LNCaP clone FGC (cell line): ENCODE measurements around the gene AKR1B1.
"Not testable (repeated sequence)": the region's sequence is repeated elsewhere in the genome, so short reads cannot be mapped to it uniquely, and the experiment has no call there.

Experiments
- DNase-seq: peaks from one replicate; pipeline ENCODE4 v3.0.0-alpha.2; 2011; ENCODE audit warnings: low read depth
- H3K4me3 ChIP-seq: 2 replicates; pipeline ENCODE4 v1.5.1; 2011; ENCODE audit warnings: mild to moderate bottlenecking, low read depth, low read length, control low read depth
- CTCF ChIP-seq: IDR thresholded peaks from 2 replicates; pipeline ENCODE4 v1.5.1; 2012; ENCODE audit warnings: mild to moderate bottlenecking; ENCODE audit not compliant: control insufficient read depth, insufficient read depth; ENCODE audit errors: extremely low read depth

The AKR1B1 gene

GRCh38 chr7:134495546-134495945, 36.6 kb upstream of the AKR1B1 start:
- TF ChIP-seq CTCF, result no peak
- H3K4me3 ChIP-seq, result no peak overlapping the region
- DNase-seq, result no peak

GRCh38 chr7:134493091-134493490, 34.2 kb upstream of the AKR1B1 start:
- H3K4me3 ChIP-seq, result no peak overlapping the region
- no peak for TF ChIP-seq CTCF
- no peak for DNase-seq

GRCh38 chr7:134487721-134488120, 28.8 kb upstream of the AKR1B1 start:
- not testable (repeated sequence) for DNase-seq, H3K4me3 ChIP-seq

DNA sequence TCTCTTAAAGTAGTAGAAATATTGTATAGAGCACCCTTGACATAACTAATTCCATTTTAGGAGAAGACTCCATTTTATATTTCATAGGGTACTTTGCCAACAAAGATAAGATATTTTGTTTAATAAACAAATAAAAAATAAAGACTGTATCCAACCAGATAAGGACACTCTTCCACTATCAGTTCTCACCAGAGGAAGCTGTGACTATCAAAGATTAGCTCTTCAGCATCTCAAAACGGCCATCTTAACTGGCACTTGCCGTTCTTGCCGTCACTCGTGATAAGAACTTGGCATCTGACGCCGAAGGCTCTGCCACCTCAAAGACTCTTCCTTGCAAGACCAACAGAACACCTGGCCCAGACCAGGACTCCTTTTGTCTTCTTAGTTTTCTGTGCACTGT, 26.3 kb upstream of the AKR1B1 start:
- no peak for DNase-seq
- no peak for TF ChIP-seq CTCF
- no peak overlapping the region for H3K4me3 ChIP-seq

- DNase-seq, result no peak
- TF ChIP-seq CTCF, result no peak
- H3K4me3 ChIP-seq, result no peak overlapping the region
These were observed 24.4 kb upstream of the AKR1B1 start for GRCh38 chr7:134483296-134483695.

DNA sequence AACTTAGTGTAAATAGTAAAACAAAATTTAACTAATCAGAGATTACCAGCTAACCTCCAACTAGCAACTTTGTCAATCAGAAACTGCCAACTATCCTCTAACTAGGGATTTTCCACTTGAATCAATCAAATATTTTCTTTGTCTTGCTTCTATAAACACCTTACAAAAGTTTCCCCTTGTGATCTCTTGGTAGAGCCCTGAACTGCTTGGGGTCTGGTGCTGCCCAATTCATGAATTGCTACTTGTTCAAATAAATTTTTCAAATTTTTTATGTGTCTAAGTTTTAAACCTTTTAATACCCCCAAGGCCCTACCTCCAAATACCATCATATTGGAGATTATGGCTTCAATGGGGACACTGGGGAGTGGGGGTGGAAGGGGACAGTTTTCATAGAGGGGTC, 24.0 kb upstream of the AKR1B1 start:
- DNase-seq, result no peak
- H3K4me3 ChIP-seq, result no peak overlapping the region
- no peak for TF ChIP-seq CTCF

DNA sequence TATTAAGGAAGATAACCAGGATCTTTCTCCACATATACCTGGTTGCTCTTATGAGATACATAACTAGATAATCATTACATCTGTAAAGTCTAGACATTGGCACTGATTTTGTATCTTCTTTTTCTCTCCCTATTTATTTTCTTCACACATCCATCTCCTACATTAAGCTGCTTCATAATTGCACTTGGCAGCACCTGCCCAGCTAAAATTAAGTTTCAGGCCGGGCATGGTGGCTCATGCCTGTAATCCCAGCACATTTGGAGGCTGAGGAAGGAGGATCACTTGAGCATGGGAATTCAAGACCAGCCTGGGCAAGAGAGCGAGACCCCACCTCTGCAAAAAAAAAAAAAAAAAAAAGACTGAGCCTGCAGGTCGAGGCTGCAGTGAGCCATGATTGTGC, 22.3 kb upstream of the AKR1B1 start:
- TF ChIP-seq CTCF, result no peak
- DNase-seq, result no peak
- H3K4me3 ChIP-seq, result no peak overlapping the region

- no peak for TF ChIP-seq CTCF
- H3K4me3 ChIP-seq, result no peak overlapping the region
- no peak for DNase-seq
These were observed 21.8 kb upstream of the AKR1B1 start for GRCh38 chr7:134480730-134481129.
